ENCODE measurements around the gene FGF13.

FGF13 gene

DNA sequence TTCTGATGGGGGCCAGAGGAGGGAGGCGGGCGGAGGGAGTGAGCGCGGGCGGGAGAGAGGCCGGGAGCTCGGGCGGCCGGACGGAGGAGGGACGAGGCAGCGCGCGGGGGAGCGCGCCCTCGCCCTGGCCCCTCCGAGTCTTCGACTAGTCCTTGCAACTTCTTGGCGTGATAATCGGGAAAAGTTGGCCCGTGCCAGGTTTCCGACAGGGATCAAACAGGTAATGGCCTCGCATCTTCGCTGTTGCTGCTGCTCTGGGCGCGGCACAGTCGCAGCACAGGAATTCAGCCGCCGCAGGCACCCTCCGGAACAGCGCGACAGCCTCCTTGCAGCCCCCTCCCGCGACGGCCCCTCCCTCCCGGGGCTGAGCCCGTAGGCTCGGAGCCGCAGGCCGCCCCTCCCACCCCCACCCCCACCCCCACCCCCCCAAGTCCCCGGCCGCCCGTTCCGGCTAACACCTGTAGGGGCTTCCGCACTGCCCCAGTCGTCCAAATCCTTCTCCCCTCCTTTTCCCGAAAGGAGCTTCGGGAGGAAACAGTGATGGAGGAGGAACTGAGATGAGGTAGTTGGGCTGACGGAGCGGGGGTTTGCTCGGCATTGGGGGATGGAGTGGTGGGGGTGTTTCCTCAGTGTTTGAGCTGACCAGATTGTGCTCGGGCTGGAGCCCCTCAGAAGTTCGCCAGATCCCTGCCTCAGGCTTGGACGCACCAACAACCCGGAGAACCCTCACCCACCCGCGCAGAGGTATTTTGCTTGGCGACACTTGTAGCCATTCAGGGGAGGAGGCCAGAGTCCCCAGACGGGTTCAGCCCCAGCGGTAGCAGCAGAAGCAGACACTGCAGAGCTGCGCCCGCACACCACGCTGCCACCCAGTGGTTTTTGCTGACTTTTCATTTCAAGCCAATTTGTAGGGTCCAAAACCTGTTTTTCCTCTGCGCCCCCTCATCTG lies at the start of gene FGF13:
Gene FGF13, minus strand, starts transcription at position 319 of the 949 bp plus-strand sequence. CDS start 714 bp downstream, outside the sequence.
- DNase-seq, result peak; percentile 2

DNA sequence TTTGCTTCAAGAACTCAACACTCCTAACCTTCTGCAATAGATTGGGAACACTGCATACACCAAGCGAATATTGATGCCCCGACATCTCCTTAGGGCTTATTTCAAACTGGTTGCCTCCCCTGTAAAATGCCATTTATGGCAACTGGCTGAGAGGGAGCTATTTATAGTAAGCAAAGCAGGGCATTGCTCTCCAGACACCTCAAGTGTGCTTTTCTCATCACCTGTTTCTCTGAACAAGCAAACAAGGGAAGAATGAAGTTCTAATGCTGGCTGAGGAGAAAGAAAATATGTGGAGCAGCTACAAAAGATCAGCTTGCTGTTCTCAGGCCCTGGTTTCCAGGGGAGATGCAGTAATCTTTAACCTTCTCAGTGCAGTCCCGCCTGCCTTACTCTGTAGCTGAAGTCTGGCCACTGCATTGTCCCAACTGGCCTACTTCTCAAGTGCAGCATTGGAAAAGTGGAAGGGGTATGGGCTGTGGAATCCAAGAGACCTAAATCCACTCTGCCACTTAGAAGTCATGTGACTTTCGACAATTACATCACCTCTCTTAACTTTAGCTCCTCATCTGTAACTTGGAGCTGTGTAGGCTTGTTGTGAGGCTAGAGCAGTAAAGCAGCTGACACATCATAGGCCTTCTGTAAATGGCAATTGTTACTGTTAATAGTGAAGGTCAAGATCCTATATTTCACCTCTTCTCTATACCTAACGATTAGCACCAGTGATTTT lies 47.9 kb upstream of the FGF13 start:
- no peak for DNase-seq

DNA sequence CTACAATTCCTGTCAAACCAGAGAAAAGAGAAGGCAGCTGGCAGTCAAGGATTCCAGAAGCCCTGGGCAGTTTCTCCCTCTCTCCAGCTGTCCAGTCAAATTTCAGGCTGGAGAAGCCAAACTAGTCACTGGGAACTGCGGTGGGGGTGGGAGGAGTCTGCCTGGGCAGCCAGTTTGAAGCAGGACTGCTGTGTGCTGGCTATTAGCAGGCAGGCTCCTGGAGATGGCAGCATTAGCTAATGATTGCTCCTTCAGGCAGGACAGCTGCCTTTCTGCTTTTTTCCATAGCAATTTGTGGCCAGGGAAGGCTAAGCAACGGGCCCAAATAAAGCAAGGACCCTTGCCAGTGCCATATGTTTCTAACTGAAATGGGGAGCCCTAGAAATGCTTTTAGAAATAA lies 44.7 kb upstream of the FGF13 start:
- DNase-seq, result no peak

DNA sequence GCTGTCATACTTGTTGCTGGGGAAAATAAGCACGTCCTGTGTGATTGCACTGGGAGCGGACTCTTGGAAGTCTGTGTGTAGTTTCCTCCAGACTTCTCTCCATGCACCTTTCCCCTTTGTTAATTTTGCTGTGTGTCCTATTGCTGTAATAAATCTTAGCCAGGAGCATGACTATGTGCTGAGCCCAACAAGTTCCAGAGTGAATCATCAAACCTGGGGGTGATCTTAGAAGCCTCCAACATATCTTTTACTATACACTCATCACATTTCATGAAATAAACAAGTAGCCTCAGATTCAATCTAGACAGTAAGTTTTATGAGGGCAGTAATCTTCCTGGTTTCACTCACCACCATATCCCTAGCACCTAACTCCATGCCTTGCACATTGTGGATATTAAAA lies 43.3 kb upstream of the FGF13 start:
- no peak for DNase-seq

DNA sequence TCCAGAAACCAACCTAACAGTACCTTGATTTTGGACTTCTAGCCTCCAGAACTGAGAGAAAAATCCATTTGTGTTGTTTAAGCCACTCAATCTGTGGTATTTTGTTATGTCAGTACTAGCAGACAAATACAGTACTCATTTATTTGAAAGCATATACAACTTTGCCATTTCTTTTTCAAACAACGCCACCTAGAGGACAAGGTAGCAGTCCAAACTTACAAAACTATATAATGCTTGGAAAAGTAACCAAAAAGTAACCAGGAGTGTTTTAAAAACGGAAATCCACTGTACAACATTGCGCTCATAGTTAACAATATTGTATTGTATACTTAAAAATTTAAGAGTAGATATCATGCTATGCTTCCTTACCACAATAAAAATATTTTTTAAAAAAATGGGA lies 37.0 kb upstream of the FGF13 start:
- DNase-seq, result no peak

DNA sequence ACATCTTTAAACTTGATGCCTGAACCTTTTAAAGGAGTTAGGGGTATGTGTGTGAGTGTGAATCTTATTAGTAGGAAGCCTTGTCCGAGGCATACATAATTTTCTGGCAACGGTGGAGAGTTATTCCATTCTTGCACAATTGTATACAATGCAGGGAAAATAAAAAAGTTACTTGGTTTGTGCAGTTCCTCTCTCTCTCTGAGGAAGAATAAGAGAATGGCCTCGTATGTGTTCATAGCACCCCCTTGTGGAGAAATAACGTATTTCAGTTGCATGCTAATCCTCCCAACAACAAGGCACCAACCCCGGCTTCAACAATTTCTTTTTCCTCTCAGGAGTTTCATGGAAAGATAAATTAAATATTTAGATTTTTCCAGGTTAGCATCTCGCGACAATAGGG lies 33.7 kb upstream of the FGF13 start:
- peak; percentile 12 for DNase-seq

DNA sequence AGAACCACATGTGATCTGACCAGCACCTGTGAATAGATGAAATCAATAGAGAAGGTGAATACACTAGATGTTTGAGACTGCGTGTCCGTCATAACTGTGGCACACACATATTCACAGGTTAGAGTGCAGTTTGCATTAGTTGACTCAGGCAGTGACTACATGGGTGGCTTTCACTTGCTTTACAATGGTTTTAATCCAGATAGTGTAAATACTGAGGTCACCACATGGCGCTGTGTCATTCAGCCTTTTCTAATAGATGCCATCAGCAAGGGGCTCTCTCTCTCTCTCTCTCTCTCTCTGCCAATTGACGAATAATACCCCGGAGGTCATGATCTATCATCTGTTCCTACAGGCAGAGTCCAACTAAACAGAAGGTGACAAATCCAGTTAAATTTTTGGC lies 30.7 kb upstream of the FGF13 start:
- no peak for DNase-seq

DNA sequence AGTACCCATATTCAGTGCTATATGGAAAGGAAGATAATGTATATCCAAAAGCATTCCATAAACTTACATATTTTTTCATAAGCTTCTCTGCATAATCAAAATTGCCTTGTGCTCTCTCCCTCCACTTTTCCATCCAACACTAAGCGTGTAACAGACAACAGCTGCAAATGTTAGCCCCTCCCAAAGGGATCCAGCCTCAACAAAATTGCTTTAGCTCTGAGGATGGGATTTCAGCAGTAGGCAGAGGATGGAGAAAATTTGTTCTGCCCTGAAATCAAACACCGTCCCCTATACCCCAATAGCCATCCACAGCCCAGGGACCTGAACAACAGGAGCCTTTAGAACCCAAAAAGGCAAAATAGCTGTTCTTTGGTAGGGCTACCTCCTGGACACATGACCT lies 28.8 kb upstream of the FGF13 start:
- no peak for DNase-seq

DNA sequence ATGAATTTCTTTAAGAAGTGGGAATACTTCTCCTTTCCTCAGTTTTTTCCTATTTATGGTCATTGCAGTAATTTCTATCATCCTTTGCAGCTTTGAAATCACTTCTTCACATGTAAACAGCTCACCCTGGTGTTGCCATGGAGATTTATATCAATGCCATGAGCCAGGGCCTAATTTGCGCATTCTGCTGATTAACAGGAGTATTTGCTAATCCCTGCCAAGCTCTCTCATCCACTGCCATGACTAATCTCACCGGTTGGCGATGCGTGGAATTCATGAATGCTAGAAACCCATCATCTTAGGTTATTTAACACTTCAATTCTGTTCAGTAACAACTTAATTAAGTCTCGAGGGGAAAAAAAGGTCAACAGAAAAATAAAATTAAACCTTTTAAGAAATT lies 11.8 kb upstream of the FGF13 start:
- no peak for DNase-seq

DNA sequence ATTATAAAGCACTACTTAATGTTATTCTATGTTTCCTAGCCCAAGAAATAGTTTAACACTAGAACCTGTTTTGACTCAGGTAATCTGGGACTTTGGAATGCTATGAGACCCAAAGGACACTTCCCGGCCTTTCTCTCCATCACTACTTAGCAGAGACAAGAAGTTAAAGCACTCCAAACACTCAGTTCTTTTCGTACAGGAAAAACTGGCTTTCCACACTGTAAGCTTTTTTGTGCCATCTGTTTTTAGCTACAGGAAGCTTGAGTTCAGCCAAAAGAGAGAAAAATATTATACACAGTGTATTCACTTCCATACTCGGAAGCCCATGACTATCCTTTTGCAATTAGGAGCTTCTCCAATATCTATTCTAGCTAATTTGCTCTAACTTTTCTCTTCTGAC lies 7.9 kb upstream of the FGF13 start:
- DNase-seq, result no peak

DNA sequence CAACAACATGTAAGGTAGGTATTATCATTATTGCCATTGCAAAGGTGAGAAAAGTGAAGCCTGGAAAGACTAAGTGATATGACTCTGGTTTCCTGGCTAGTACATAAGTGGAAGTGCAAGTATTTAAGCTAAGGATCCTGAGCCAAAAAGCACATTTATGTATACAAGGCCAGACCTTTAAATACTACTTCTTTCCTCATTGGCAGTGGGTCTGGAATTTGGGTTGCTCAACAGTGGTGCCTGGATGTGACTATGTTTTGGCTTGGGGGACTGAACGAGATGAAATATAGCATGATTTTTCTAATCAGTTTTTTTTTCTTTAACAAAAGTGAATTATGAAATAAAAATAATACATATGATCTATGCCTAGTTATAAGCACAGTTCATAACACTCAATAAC lies 7.4 kb upstream of the FGF13 start:
- no peak for DNase-seq

DNA sequence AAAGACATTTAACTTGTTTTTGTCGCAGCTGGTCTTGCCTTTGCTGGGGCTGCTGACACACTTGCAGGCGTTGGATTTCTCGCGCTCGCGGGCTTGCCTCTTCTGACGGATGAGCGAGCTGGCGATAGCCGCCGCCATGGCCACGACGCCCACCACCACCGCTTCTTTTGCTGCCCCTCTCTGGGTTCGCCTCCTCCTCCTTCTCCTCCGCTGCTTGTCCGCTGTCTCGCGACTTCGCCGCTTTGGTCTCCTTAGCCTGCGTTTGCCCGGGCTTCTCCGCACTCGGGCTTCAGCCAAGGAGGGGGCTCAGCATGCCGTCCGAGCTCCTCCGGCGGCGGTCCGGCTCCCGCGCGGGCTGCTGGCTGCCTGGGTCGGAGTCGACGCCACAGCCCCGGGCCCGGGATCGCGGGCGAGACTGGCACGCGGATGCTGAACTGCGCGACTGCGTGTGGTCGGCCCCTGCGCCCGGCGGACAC lies 613 bp downstream of the FGF13 start:
- DNase-seq, result no peak

DNA sequence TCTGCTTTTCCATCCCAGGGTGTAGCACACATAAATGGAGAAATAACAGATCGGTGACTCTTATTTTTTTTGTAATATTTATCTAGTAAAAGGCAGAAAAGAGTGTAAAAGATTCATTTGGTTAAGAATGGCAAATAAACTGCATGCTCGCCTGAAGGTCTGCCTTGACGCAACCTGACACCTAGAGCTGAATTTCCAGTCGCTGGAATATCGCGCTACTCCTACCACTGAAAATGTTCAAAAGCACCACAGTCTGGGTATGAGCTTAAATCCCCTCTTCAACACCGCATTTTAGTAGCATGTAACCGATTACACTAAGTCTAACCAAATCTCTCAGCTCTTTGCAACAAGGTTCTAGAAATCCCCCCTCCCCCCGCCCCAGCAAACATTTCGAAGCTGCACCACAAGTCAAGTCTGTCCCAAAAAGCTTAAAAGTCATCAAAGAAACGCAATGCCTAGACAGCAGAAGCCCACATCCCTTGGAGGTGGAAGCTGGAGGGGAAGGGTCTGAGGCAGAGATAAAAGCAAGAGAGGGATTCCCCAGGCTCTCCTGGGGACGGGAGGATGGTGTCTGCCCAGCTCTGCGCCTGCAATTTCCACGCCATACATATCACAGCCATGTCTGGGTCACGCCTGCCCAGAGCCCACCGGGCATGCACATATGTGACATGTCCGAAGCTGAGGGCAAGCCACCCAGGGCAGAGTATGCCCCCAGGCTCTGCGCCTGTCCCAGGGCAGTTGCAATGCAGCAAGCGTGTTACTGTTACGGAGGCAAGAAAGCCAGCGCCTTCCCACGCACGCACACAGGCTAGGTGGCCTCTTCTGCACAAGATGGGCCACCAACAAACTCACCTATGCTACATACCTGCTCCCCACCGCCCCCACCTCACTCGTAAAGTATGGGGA lies 1.4 kb downstream of the FGF13 start:
- no peak for DNase-seq

DNA sequence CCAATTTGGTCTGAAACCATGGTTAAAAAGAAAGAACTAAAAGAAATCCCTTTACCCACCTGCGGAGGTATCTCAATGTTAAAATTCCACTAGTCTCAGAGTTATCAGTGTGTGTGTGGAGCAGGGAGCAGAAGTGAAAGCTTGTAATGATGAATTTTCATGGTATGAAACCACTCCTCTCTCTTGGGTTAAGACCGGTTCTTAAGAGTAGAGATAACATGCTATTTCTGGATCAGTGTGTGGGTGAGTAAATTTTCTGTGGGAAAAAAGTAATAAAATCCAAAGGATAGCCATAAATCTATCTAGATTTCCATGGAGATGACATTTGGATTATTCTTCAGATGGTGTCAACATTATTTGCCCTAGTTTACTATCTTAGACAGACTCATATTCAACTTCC lies 3.2 kb downstream of the FGF13 start:
- DNase-seq, result no peak

DNA sequence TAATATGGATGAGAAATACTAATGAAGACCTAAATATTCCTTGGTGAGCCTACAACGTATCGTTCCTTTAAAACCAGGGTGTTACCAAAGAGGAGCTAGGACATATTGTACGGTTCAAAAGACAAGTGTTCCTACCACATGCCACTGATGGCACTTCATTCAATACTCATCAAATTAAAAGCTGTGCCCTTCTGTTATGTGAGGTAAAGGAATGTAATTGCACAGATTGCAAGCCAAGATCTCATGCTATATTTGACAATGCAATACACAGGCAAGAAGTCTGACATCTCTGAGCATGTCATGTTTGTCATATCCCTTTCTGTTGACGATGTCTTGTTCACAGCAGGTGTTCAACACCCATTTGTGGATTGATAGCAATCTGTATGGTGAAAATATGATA lies 6.9 kb downstream of the FGF13 start:
- no peak for DNase-seq

DNA sequence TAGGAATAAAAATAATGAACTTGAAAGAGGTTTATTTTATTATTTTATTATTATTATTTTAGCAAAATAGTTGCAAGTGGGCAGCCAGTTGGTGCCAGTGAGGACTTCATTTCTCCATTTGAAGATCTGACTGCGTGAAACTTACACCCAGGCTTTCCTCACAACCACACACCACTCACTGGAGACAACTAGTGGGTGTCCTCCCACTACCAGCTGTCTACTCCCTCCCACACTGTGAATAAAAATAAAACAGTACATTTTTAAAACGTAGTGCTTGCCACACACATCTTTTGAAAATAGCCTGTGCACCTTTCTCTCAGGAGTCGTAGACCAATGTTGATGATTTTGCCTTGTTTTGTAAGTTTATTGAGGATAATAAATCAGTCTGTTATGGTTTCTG lies 7.4 kb downstream of the FGF13 start:
- DNase-seq, result no peak

DNA sequence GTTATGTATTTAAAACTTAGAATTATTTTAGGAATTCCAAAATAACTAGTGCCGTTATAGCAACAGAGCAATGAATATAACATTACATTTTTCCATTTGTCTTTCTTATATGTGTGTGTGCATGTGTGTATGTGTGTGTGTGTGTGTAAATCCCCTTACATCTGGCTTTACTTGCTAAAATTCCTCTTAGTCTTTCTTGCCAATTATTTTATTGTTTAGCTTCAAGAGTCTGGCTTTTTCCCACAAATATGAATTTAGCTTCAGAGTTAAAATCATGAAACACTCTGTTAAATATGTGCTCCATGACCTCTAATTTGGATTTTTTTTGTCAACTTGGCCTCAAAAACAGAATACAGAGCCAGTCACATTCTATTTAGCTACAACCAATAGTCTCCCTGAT lies 18.9 kb downstream of the FGF13 start:
- DNase-seq, result no peak

DNA sequence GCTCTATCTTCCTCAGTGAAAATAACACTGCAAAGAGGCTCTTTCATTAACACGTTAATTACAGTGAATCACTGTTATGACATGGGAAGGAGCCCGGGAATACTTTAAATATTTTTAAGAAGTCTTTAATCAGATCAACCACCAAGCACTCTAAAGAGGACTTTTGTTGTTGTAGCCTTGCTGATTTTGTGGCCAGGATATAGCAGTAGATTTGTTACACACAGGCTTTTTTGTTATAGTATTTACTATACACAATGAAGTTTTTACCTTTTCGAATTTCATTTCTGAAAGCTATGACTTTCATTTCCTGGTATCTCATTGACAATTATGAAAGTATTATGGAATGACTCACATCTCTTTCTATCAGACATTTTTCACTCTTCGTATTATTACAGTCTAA lies 20.3 kb downstream of the FGF13 start:
- DNase-seq, result no peak

DNA sequence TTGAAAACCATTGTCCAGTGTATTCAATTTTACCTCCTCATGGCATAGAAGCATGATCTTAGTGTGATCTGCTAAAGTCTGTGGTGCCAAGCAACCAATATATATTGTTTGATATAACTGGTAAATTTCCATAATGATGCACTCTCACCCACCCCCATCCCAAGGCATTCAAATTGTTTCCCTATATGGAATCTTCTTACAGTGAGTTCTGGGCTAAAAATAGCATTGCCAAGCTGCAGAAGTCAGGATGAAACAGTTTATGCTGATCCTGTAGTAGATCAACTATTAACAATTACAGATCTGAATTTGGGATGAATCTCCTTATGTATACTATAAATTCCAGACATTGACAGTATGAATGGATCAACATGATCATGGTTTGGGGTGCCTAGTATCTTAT lies 20.9 kb downstream of the FGF13 start:
- no peak for DNase-seq

DNA sequence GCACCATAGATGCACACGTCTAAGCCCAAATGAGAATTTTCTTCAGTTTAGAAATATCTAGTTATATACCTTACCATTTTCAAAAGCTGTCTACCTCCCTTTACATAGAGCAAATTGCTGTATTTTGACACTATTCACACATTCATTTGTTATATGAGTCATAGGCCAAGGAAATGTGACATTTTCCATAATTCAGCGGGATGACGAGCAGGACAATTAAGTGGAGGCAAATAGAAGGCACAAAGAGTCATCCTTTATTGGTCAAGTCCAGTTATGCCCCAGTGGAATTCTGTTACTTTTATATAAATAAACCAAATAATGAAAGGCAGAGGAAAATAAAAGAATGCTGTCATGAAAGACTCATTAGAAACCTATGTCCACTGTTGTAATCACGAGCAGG lies 27.9 kb downstream of the FGF13 start:
- DNase-seq, result no peak

DNA sequence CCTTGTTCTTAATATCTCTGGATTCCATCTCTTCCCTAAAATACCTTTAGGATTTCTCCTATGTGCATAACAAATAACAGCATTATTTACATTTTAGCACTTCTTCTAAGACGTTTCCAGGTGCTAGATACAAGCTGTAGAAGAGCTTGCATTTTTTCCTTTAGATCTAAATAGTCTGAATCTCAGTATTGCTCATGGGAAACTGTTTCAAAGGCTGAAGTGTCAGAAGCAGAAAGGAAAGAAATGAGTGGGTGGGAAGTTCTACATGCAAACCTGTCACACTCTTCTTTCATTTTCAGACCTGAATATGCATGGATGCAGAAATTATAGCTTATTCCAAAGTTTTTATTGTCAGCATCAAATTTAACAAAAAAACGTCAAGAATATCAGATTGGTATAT lies 41.8 kb downstream of the FGF13 start:
- no peak for DNase-seq

DNA sequence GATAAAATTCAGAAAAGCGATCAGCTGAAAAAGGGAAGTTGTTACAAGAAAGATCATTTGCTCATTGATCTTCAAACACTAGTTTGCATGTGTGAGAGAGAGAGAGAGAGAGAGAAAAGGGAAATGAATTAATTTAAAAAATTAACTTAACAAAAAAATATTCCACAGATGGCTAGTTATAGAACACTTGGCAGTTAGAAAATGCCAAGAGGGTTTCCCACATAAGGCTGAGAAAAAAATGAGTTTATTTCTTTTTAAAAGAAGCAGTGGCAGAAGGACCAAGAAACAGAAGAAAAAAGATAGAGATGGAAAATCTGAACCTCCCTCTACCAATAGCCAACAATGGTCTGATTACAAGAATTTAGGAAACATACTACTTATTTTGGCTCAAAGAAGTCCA lies 47.1 kb downstream of the FGF13 start:
- no peak for DNase-seq

DNA sequence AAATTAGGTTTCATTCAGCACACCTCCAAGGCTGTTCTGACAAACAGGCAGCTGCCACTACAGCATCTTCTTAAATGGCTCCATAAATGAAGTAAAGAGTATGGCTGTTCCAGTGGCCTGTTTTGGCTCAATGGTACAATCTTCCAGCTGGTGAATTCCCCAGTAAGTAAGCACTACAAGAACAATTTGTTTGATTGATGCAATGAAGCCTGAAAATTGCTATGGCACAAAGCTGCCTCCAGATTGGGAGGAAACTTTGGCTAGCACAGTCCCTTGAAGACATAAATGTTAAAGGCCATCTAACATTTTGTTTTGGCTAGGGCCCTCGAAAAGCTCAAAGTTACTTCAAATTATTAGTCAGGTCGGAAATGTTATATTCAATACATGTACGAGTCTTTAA lies 47.5 kb downstream of the FGF13 start:
- no peak for DNase-seq
